Keratinocyte (primary cell): Measurements from ENCODE around the gene LRRC7. TPM values are rescaled to one million over a fixed set of nuclear protein-coding genes. Genes with fewer than 3 reads are reported as not detected.

ENCODE experiments used
- DNase-seq: peaks from one replicate; pipeline ENCODE4 v3.0.0-alpha.2; 2011; ENCODE audit warnings: low read depth, missing footprints, low spot score
- FAIRE-seq: peaks from 2 replicates; lab custom pipeline; 2011; peaks lifted over from hg19 to GRCh38; lab: Jason Lieb, UNC
- H2AFZ ChIP-seq: 2 replicates; pipeline ENCODE4 v1.6.0; 2012; ENCODE audit warnings: low read length, control low read depth, inconsistent platforms; ENCODE audit not compliant: control insufficient read depth
- H3K27ac ChIP-seq: 2 replicates; pipeline ENCODE4 v1.5.1; 2011; ENCODE audit warnings: low read length; ENCODE audit not compliant: control insufficient read depth, insufficient read depth
- H3K27me3 ChIP-seq: 3 replicates; pipeline ENCODE4 v1.6.0; 2011; ENCODE audit warnings: low read length; ENCODE audit not compliant: control insufficient read depth, insufficient read depth; ENCODE audit errors: extremely low read depth
- H3K36me3 ChIP-seq, 2 experiments: 2 replicates in 1 of 2; 3 replicates in 1 of 2; pipeline ENCODE4 v1.5.1; 2011; ENCODE audit warnings: low read length in 2 of 2, mild to moderate bottlenecking in 1 of 2; ENCODE audit not compliant: control insufficient read depth in 2 of 2, insufficient read depth in 2 of 2; ENCODE audit errors: extremely low read depth in 1 of 2
- H3K4me1 ChIP-seq: 3 replicates; pipeline ENCODE4 v1.5.1; 2011; ENCODE audit warnings: low read length; ENCODE audit not compliant: control insufficient read depth, insufficient read depth; ENCODE audit errors: extremely low read depth
- H3K4me2 ChIP-seq: 3 replicates; pipeline ENCODE4 v1.6.0; 2011; ENCODE audit warnings: low read depth, low read length; ENCODE audit not compliant: control insufficient read depth, insufficient read depth; ENCODE audit errors: extremely low read depth
- H3K4me3 ChIP-seq, 3 experiments: fragments of 200-600 bp in 1 of 3; sonication (generic) in 1 of 3; 2 replicates in 2 of 3; 3 replicates in 1 of 3; pipeline ENCODE4 v1.5.1; 2011 to 2016; ENCODE audit warnings: low read length in 3 of 3, mild to moderate bottlenecking in 3 of 3, control low read depth in 2 of 3, inconsistent platforms in 1 of 3, low read depth in 1 of 3, mixed read lengths in 1 of 3, mixed run types in 1 of 3, moderate library complexity in 1 of 3; ENCODE audit not compliant: control insufficient read depth in 2 of 3, insufficient read depth in 2 of 3; ENCODE audit errors: extremely low read depth in 1 of 3
- H3K79me2 ChIP-seq: 2 replicates; pipeline ENCODE4 v1.6.0; 2012; ENCODE audit warnings: low read length; ENCODE audit not compliant: control insufficient read depth, insufficient read depth
- H3K9ac ChIP-seq: 3 replicates; pipeline ENCODE4 v1.6.0; 2011; ENCODE audit warnings: low read length; ENCODE audit not compliant: control insufficient read depth, insufficient read depth; ENCODE audit errors: extremely low read depth
- H3K9me1 ChIP-seq: 3 replicates; pipeline ENCODE4 v1.6.0; 2011; ENCODE audit warnings: low read length; ENCODE audit not compliant: control insufficient read depth, insufficient read depth; ENCODE audit errors: extremely low read depth
- H3K9me3 ChIP-seq: 2 replicates; pipeline ENCODE4 v1.5.1; 2012; ENCODE audit warnings: low read depth, low read length; ENCODE audit not compliant: control insufficient read depth
- H4K20me1 ChIP-seq: 3 replicates; pipeline ENCODE4 v1.6.0; 2011; ENCODE audit warnings: low read length; ENCODE audit not compliant: control insufficient read depth, insufficient read depth; ENCODE audit errors: extremely low read depth
- CTCF ChIP-seq, 3 experiments: IDR thresholded peaks in 1 of 3; conservative IDR thresholded peaks in 1 of 3; optimal IDR thresholded peaks in 1 of 3; 2 replicates in 2 of 3; 3 replicates in 1 of 3; pipeline versions ENCODE3 to v1.5.1; 2011; ENCODE audit warnings: low read length in 3 of 3, mild to moderate bottlenecking in 3 of 3, moderate library complexity in 2 of 3, control low read depth in 1 of 3, inconsistent platforms in 1 of 3; ENCODE audit not compliant: insufficient read depth in 2 of 3; ENCODE audit errors: extremely low read depth in 1 of 3
- EZH2 ChIP-seq: IDR thresholded peaks from one replicate; pipeline ENCODE4 v1.6.1; 2012; ENCODE audit warnings: inconsistent platforms, mild to moderate bottlenecking, low read length, moderate library complexity
- dilution Hi-C: fragments of 300-500 bp; cut with MboI; formaldehyde crosslinking; loops from one replicate; pipeline ENCODE4 v1.7.0; 2020; ENCODE audit warnings: low sequenced_read_pairs; ENCODE audit not compliant: extremely low pct_ligation_motif_present
- polyA plus RNA-seq, 5 experiments: library from polyadenylated mRNA; depleted of rRNA in 3 of 5; stranded (reverse) in 3 of 5; stranded (forward) in 1 of 5; unstranded in 1 of 5; fragments of >200 nt; gene quantifications; 1 replicate in 1 of 5; 2 replicates in 3 of 5; 3 replicates in 1 of 5; pipeline versions ENCODE4 v1.2.1 to v1.2.3, GENCODE V29; 2011 to 2012; ENCODE audit warnings: missing spikeins in 2 of 5, low read depth in 1 of 5, low replicate concordance in 1 of 5

LRRC7 gene
- polyA plus RNA-seq, 1 donor (not counting 4 experiments of a cell fraction or from before 2014, with no cell fraction given): 0.28 TPM

- DNase-seq: no peak
- no peaks in the 10 kb centered on the region for H4K20me1 ChIP-seq
- H3K27ac ChIP-seq: no peak overlapping the region
- H2AFZ ChIP-seq: no peak overlapping the region
- no peak for FAIRE-seq
- no peaks in the 10 kb centered on the region for H3K9me1 ChIP-seq
- no peaks in the 10 kb centered on the region for H3K4me1 ChIP-seq
- dilution Hi-C loops: no loop called here
- TF ChIP-seq EZH2 (no peak), CTCF (optimal IDR thresholded peaks at IDR 0.05 in 1 of 3, IDR thresholded peaks at IDR 0.05 in 1 of 3, conservative IDR thresholded peaks at IDR 0.05 in 1 of 3; ENCODE audit: extremely low read depth in 1 of 3, insufficient read depth in 2 of 3, low read length in 3 of 3) (no peak)
- no peak overlapping the region for H3K9ac ChIP-seq
- no peak overlapping the region for H3K4me3 ChIP-seq
- H3K27me3 ChIP-seq: no peaks in the 10 kb centered on the region
- no peak overlapping the region for H3K4me2 ChIP-seq
- H3K36me3 ChIP-seq: no peaks in the 10 kb centered on the region
- no peaks in the 10 kb centered on the region for H3K9me3 ChIP-seq
- no peaks in the 10 kb centered on the region for H3K79me2 ChIP-seq
Observed at GRCh38 chr1:70168283-70168682, 600.6 kb downstream of the LRRC7 start.

- Histone ChIP-seq H3K4me2 (no peak overlapping the region), H3K36me3 (no peaks in the 10 kb centered on the region), H2AFZ (no peak overlapping the region), H3K4me1 (no peaks in the 10 kb centered on the region), H4K20me1 (no peaks in the 10 kb centered on the region), H3K27me3 (no peaks in the 10 kb centered on the region), H3K9ac (no peak overlapping the region), H3K9me3 (no peaks in the 10 kb centered on the region), H3K9me1 (no peaks in the 10 kb centered on the region), H3K27ac (no peak overlapping the region), H3K4me3 (no peak overlapping the region), H3K79me2 (no peaks in the 10 kb centered on the region)
- TF ChIP-seq CTCF (optimal IDR thresholded peaks at IDR 0.05 in 1 of 3, IDR thresholded peaks at IDR 0.05 in 1 of 3, conservative IDR thresholded peaks at IDR 0.05 in 1 of 3; ENCODE audit: extremely low read depth in 1 of 3, insufficient read depth in 2 of 3, low read length in 3 of 3) (no peak), EZH2 (no peak)
- DNase-seq (no peak), FAIRE-seq (no peak)
- dilution Hi-C loops: no loop called here
Observed at GRCh38 chr1:70169018-70169839, 601.5 kb downstream of the LRRC7 start.
